Activated T-cell treated with anti-CD3 and anti-CD28 coated beads for 4 hours (primary cell): Measurements from ENCODE around the gene ARAP2.
A peak's percentile ranks its signal among the peaks of the same experiment; 100 is the strongest.

Experiments used
- DNase-seq: peaks from one replicate; pipeline ENCODE4 v3.0.0-alpha.2; 2020

The ARAP2 gene

DNA sequence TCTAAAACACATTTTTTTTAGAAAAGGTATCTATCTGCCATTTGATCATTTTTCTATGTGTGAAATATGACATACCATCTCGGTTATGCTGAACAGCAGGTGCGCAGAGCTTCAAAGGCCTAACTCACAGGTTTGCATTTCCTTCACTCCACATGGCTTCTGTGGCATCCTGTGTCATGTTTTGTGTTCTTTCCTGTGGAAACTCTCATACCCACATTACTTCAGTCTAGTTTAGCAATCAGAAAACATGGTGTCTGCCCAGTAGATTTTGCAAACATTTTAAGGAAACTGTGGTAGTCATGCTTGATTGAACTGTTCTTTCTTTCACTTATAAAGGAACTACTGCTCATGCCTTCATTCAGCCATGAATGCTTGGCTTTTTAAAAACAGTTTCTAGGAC is 11.3 kb upstream of the ARAP2 start:
- peak; percentile 29 for DNase-seq

GRCh38 chr4:36254371-36254770 is 10.1 kb upstream of the ARAP2 start:
- DNase-seq, result no peak

GRCh38 chr4:36251983-36252382 is 7.7 kb upstream of the ARAP2 start:
- DNase-seq, result no peak

DNA sequence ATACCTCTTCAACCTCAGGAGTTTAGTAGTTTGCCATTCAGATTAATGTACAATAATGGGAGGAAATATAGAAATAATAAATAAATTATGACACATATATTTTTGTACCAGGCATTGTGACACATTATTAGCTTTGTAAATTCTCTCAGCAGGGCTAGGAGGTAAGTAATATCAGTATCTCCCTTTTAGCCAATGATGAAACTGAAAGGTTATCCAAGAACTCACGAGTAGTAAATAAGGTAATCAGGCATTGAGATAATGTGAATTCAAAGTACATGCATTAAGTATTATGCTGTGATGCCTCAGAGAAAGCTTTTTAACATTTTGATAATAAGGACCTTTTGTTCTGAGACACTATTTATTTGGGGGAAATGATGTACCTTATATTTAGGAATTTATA is 5.3 kb upstream of the ARAP2 start:
- DNase-seq, result no peak

DNA sequence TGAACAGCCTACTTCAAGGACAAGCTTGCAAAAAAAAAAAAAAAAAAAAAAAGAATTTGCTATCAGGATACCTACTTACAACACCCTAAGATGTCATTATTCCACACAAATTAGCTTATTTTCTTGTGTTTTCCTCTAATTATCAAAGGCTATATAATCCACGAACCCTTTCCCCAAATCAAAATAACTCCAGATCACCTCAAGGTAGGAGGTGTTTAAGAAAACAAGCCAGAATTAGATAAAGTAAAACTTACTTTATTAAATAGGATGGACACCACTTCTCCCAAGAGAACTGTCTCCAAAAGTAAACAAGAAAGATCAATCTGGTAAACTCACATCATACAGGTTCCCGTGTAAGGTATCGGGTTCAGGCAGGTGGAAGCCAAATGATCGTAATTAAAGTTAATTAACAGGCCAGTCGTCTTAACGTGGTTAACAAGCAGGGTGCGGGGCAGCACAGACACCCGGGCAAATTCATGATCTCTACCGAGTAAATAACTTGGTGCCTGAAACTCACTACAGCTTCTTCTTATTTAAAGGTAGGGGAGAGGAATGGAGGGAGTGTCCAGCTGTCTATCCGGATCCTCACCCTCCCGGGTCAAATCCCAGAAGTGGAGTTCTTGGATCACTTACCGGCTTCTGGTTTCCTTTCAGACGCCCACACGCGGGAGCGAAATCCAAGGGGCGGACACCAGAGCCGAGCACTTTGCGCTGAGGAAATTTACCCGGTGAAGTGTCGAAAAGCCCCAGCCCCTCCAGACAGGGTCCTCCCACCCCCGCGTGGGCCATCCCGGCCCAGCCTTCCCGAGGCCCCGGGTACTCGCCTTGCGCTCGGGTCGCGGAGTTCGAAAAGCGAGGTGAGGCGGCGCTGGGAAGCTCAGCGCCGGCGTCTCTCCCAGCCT is 708 bp downstream of the ARAP2 start:
- peak; percentile 32 for DNase-seq

GRCh38 chr4:36242629-36243354 is 1.5 kb downstream of the ARAP2 start:
- DNase-seq, result no peak

- DNase-seq, result no peak
Observed at GRCh38 chr4:36241771-36242170, 2.5 kb downstream of the ARAP2 start.

GRCh38 chr4:36237366-36238313 is 6.7 kb downstream of the ARAP2 start:
- DNase-seq, result no peak

GRCh38 chr4:36236159-36236558 is 8.2 kb downstream of the ARAP2 start:
- no peak for DNase-seq

DNA sequence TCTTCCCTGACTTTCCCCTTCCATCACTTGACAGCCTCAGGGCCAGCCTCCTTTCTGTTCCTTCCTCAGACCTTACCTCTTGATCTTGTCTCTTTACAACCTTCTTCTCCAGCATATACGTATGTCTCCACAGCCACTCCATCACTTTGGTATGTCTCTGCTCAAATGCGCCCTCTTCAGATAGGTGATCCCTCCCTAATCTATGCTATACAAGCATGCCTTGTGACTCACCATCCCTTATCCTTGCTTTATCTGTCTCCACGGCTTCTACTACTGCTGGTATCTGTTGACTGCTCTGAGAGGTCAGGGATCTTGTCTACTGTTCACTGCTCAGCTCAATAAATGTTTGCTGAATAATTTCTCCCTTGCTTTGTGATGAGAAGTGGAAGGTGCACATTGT is 9.0 kb downstream of the ARAP2 start:
- no peak for DNase-seq

DNA sequence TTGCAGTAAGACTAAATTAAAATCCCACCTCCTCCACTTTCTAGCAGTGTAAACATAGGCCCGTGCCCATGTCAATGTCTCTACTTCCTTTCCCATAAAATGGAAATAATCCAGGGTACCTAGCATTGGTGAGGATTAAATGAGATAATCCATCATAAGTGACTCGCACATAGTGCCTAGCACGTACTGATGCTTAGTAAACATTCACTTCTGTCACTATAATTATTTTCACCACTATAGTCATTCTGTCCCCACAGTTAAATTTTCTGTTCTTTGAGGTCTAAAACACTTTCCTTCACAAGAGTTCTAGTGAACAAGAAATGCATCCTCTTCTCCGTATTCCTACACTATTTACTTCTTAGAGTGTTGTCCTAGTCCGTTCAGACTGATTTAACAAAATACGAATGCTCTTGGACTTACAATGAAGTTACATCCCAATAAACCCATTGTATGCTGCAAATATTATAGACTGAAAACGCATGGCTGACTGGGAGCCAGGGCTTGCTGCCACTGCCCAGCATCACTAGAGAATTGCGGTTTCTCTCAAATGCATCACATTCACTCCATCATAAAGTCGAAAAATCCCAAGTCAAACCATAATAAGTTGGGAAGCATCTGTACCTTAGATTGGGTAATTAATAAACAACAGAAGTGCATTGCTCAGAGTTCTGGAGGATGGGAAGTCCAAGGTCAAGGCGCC is 10.6 kb downstream of the ARAP2 start:
- DNase-seq, result no peak

DNA sequence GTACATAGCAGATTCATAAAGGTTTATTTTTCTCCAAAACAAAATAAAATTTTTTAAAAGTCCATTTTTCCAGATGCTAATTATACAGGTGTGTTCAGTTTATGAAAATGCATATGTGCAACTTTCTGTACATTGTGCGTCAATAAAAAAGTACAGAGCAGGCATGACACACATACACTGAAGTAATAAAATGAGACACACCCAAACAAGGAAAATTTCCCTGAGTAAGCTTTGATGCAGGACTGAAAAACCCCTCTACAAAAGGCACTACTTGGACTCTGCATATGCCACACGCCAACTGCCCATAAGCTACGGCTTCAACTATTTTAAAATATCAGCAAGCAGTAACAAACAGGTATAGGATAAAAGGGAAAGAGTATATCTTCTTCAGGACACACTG is 13.8 kb downstream of the ARAP2 start:
- no peak for DNase-seq

DNA sequence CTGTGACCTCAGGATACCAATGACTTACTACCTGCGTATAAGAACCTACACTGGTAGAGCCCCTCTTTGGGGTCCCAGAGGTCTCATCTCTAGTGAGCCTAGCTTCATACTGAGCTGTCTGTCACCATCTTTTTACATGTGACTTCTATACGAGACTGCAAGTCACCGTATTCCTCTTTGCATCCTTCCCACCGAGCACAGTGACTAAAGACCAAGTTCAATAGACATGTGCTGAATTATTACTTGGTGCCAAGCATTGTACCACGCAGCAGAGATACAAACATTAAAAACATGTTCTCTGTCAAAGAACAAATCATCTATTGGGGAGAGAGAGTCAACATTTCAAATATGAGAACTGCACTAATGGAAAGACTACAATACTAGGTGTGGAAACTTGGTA is 16.4 kb downstream of the ARAP2 start:
- no peak for DNase-seq

DNA sequence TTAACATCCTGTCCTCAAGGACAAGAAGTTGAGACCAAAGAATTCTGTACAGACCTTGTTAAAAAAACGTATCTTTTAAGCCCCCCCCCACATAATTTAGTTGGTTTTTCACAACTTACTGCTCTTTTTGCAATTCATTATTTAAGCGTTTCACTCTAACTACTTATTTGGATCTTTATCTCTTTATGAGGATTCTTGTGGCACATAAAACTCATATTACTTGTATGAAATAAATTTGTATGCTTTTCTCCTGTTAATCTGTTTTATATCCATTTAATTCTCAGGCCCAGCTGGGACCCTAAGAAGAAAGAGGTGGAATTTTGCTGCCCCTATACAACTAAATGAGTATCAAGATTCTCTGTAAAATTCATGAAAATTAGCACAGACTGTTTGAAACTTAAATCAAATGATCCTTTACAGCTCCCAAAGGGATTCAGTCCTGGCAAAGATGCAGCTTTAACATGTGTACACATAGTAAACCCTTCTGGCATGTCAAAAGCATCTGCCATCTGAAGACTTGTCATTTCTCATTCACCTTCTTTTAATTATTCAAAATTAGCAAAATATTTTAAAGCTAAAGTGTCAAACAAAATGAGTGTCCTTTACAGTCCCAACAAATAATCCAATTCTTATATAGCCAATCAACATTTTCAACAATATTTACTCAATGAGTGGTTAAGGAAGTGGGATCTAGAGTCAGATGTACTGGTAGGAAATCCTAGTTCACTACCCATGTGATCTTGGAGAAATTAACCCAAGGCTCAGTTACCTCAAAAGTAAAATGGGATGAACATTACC is 17.7 kb downstream of the ARAP2 start:
- DNase-seq, result no peak

DNA sequence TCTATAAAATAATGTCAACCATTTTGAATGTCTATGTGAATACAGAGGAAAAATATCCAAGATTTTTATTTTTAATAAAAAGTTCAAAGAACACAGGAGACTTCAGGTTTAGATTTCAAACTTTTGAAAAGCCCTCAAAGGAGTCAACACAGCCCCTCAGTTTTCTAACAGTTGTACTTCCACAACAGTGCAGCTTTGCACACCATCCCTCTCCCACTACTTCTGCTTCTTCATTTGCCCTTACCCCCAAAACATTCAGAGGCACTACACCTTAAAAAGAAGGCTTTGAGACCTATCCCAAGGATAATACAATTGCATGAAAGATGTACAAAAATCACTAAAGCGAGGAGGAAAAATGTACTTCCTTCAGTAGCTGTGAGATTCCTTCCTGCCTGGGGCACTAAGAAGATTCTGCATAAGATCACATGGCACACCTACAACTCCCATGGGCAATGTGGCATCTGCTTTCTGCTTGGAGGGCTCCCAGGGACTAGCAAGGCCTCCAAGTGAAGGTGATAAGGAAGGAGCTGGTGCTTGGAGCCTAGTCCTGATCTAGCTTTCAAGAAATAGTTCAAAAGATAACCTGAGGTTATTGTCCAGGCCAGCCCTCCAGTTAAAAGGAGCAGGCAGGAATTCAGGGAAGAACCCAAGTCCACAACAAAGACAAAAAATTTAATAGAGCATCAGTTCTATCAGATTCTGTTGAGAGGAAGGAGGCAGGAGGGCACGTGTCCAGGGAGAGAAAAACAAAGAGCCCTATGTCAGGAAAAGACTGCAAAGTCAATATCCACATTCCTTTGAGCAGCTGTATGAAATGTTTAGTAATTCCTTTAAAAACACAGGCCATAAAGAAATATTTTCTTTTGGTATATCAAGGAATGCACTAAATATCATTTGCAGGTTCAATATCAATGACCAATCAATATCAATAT is 19.1 kb downstream of the ARAP2 start:
- DNase-seq, result no peak

- no peak for DNase-seq
Observed at GRCh38 chr4:36222702-36223101, 21.6 kb downstream of the ARAP2 start.

DNA sequence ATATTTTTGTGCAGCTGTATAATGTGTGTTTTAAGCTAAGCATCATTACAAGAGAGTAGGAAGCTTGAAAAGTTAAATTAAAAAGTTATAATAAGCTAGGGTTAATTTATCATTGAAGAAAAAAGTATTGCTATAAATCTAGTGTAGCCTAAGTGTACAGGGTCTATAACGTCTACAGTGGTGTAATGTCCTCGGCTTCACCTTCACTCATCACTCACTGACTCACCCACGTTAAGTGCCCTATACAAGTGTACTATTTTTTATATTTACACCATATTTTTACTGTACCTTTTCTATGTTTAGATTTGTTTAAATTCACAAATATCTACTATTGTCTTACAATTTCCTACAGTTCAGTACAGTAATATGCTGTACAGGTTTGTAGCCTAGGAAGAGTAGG is 23.5 kb downstream of the ARAP2 start:
- DNase-seq, result no peak

- no peak for DNase-seq
Observed at GRCh38 chr4:36218121-36218520, 26.2 kb downstream of the ARAP2 start.

DNA sequence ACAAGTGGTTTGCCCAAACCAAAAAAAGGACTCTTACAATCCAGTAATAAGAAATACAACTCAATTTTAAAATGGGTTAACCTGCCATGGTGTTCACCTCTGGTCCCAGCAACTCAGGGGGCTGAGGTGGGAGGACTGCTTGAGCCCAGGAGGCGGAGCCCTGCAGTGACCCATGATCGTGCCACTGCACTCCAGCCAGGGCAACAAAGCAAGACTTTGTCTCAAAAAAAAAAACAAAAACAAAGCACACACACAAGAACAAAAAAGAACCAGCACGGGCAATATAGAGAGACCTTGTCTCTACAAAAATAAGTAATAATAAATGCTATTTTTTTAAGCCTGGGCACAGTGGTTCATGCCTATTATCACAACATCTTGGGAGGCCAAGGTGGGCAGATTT is 28.7 kb downstream of the ARAP2 start:
- no peak for DNase-seq

- DNase-seq, result no peak
Observed at GRCh38 chr4:36214735-36215485, 29.4 kb downstream of the ARAP2 start.
